GM18519 (cell line): ENCODE data around the gene HNRNPK.

Experiments
- ATAC-seq: cut with Tn5 transposase; IDR thresholded peaks from one replicate; pipeline ENCODE4 v1.9.1; 2021; ENCODE audit warnings: mild to moderate bottlenecking, moderate library complexity; ENCODE audit not compliant: unreplicated experiment, low FRiP score

Gene HNRNPK

DNA sequence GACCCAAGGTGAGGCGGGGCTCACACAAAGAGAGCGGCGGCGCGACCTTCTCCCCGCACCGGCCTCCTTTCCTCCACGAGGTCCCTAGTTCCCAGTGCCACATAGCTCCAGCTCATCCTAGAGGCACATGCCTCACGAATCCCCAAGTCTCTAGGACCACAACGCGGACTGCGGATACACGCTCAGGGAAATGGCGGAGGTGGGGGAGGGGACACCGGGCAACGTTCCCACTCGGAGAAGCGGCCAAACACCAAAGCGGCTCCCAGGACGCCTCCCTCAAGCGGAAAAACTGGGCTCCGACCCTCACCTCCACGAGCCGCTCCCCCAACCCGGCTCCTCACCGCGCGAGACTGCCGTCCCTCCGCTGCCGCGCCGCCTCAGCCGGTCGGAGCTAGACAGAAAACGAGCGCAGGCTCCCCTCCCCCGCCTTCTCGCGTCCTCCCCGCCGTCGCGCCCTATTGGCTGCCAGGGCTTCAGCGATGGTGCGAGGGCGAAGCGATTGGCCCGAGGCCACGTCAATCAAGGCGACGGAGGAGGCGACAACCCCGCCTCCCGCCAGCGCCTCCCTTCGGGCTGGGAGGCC is at the start of gene HNRNPK:
HNRNPK (minus strand) TSS at position 404 of the 583 bp plus-strand sequence. CDS start 1,963 bp downstream, outside the sequence.
- ATAC-seq = peak; percentile 81

- no peak for ATAC-seq
Measured at GRCh38 chr9:84027201-84027600, 47.2 kb upstream of the HNRNPK start.

- ATAC-seq = no peak
Measured at GRCh38 chr9:84024041-84024575, 44.1 kb upstream of the HNRNPK start.

GRCh38 chr9:84007662-84008061 is 27.6 kb upstream of the HNRNPK start:
- no peak for ATAC-seq

DNA sequence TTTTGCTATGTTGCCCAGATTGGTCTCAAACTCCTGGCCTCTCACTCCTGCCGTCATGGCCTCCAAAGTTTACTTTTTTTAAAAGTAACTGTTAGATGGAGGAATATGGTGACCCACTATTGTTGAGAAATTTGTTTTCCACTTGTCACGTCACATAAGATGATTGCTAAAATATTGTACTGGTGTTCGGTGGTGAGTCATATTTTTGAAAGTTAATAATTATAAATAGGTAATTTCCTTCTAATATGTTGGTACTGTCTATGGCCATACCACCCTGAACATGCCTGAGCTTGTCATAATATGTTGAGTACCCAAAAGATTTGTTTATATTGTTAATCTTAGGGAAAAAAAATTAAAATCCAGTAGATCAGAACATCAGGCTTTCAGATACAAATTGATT is 23.2 kb upstream of the HNRNPK start:
- ATAC-seq = no peak

GRCh38 chr9:84002344-84002743 is 22.3 kb upstream of the HNRNPK start:
- peak; percentile 50 for ATAC-seq

DNA sequence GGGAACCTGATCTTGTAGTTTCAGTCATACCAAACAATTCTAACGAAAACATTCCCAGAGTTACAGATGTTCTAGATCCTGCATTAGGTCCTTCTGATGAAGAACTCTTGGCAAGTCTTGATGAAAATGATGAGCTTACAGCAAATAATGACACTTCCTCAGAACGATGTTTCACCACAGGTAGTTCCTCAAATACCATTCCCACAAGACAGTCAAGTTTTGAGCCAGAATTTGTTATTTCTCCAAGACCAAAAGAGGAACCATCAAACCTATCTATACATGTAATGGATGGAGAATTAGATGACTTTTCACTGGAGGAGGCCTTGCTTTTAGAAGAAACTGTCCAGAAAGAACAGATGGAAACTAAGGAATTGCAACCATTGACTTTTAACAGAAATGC is 21.6 kb upstream of the HNRNPK start:
- ATAC-seq = no peak

- no peak for ATAC-seq
Measured at GRCh38 chr9:84000186-84000585, 20.2 kb upstream of the HNRNPK start.

GRCh38 chr9:83999141-83999918 is 19.3 kb upstream of the HNRNPK start:
- ATAC-seq = no peak

GRCh38 chr9:83996126-83996525 is 16.1 kb upstream of the HNRNPK start:
- no peak for ATAC-seq

GRCh38 chr9:83992901-83993300 is 12.9 kb upstream of the HNRNPK start:
- ATAC-seq = no peak

- no peak for ATAC-seq
Measured at GRCh38 chr9:83992407-83992806, 12.4 kb upstream of the HNRNPK start.

GRCh38 chr9:83991355-83991754 is 11.3 kb upstream of the HNRNPK start:
- ATAC-seq = no peak

DNA sequence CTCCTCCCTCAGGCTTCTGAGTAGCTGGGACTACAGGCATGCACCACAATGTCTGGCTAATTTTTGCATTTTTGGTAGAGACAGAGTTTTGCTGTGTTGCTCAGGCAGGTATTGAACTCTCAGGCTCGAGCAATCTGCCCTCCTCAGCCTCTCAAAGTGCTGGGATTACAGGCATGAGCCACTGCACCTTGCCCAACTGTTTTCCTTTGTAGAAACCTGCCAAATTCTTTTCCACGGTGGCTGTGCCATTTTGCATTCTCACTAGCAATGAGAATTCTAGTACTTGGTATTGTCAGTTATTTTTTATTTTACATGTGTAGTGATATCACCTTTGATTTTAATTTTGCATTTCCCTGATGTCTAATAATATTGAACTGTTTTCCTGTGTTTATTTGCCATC is 8.4 kb upstream of the HNRNPK start:
- ATAC-seq = no peak

- ATAC-seq = no peak
Measured at GRCh38 chr9:83987402-83987791, 7.4 kb upstream of the HNRNPK start.

GRCh38 chr9:83986765-83987401 is 6.9 kb upstream of the HNRNPK start:
- ATAC-seq = no peak

DNA sequence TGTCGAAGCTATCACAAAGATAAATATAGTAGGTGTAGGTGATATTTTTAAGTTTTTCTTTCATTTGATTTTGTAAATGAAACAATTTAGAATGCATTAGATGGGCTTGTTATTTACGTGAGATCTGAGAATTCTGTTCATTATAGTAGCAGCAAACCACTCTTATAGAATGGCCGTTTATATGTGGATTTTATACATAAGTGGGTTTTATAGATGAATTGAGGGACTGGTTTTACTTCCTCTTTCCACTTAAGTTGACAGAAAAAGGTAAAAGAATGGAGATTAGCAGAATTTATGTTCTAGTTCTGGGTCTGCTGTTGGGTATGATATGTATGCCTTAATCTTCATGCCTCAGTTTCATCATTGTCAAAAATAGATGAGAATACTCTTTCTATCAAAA is 6.2 kb upstream of the HNRNPK start:
- peak; percentile 47 for ATAC-seq

DNA sequence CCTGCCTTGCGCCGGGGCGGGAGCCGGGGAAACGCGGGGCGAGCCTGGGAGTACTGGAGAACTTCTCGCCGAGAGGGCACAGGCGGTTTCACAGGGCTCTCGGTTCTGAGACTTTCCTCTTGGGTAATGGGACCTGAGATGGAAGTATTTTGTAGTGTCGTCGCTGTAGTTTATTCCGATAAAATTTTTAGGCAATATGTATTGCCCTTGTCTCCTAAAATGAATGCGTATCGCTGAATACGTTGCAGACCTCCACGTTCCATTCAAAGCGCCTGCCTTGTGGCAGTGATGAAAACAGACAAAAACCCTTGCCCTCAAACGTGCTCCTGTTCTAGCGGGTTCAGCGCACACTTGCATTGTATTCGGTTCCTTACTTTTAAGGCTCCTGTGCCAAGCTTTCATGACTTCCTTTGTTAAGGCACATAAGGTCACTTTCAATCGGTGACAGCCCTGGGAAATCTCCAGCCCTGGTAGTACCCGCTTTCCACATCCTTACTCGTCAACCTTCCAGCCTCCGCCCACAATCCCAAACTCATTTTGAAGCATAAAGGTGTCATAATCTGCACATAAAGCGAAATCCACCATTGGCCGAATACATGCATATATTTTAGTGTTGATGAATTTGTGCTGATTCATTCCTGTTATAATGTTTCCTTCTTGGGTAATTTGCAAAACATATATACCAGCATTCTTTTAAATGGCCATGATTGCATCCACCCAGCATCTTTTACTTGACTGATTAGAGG is 1.3 kb upstream of the HNRNPK start:
- no peak for ATAC-seq

DNA sequence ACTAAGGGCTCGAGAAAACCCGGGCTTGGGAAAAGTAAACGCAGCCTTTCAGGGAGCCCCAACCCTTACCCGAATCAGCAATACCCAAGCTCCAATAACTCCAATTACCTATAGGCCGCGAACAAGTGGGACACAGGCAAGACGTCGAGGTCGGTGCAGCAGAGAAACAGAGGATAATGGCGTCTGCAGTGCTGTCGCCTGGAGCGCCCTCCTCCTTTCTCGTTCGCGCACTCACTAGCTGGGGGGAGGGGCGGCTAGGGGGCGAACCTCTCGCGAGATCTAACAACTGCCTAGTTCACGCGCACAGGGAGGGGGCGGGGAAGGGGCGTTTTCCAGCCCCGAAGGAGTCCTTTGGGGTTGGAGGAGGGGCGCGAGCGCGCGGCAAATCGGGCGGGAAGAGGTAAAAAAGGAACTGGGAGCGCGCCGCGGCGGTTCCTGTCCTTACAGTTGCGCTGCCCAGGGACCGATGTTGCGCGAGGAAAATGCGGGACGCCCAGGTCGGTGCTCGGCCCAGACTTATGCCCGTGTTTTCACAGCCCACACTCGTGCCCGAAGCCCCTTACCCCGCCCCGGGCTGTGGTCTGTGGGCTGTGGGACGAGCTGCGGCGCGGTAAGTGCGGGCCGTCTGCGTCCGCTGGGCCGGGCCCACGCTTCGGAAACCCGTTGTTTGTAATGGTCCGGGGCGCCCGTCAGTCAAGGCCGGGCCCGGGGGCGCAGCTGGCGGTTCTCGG is 545 bp upstream of the HNRNPK start, which contains the start of gene RMI1:
RMI1 (plus strand) TSS at position 411 of the 731 bp plus-strand sequence. CDS start 20,182 bp downstream, outside the sequence.
- ATAC-seq = peak; percentile 34
